ENCODE data around the gene ZMYND15.

ZMYND15 gene

DNA sequence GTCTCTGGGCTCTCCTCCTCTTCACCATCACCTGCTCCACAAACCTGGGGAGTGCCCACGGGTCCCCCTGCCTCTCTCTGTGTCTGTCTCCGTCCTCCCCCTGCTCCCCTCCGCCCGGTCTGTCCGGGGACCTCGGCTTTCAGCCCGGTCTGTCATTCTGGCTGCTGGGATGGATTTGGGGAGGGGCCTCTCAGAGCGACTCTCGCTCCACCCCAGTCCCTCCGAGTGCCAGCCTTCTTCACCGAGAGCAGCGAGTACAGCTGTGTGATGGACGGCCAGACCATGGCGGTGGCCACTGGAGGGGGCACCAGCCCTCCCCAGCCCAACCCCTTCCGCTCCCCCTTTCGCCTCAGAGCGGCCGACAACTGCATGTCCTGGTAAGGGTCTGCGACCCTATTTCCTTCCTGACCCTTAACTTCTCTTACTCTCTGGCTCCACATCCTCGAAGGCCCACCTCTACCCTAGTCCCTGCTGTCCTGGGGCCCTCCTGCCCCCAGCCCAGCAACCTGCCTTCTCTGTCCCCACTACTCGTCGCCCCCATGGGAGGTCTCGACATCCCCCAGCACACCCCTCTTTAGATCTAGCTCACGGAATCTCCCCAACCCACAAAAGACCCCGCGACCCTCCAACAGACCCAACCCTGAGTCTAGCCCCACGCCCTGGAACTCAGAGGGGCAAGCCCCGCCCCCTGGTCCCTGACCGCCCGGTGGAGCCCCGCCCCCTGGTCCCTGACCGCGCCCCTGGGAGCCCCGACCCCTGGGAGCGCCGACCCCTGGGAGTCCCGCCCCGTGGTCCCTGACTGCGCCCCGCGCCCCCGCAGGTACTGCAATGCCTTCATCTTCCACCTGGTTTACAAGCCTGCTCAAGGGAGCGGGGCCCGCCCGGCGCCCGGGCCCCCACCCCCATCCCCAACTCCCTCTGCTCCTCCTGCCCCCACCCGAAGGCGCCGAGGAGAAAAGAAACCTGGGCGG is 5.7 kb downstream of the ZMYND15 start:
- no peak for DNase-seq

DNA sequence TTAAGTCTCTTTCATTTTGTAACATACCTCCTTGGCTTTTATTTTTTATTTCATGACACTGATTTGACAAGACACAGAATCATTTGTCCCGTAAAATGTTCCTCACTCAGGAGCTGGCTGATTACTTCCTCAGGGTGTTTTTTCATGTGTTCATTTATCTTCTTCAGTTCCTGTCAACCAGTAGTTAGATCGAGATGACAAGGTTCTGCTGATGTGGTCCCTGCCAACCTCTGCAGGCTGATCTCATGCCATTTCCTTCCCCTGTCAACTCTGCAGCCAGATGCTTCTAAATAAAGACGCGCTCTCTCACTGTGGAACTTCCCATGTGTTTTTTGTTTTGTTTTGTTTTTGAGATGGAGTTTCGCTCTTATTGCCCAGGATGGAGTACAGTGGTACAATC is 8.2 kb downstream of the ZMYND15 start:
- no peak for DNase-seq

DNA sequence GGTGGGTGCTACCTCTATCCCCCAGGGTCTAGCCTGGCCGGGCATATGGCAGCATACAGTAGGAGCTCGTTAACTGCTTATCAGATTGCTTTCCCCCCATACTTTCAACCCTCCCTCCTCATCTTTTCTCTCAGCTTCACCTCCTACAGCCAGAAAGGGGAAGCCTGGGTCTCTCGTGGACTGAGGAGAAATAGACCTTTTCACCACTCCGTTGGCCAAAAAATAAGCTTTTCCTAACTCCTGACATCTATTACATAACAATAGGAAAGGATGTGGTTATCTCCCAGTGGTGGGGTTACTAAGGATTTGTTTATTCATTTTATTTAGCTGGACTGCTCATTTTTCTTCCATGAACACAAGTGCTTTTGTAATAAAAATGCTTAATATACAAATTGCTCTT is 9.1 kb downstream of the ZMYND15 start:
- DNase-seq = no peak

DNA sequence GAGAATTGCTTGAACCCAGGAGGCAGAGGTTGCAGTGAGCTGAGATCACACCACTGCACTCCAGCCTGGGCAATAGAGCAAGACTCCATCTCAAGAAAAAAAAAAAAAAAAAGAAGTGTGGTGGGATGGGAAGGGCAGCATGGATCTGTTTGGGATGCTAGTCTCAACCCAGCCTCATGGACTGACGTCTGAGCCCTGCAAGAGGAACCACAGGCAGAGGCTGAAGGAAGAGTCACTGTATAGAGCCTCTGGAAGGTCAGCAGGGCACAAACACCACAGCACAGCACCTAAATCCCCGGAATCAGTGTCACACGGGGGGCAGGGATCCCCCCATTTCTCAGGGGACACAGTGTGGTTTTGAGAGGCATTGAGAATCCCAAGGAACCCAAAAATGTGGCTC is 11.0 kb downstream of the ZMYND15 start:
- DNase-seq = no peak

DNA sequence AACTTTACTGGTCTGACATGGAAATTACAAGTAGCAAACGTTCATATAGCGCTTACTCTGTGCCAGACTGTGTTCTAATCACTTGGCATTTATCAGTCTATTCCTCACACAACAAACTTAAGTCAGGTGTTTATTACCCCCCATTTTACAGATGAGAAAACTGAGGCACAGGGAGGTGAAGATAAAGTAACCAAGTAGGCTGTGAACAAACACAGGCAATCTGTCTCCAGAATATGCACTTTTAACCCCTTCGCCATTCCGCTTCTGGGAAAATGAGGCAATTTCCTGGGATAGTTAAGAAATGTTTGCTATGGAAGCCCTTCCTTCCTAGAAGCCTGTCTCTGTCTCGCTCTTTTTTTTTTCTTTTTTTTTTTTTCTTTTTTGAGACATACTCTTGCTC is 12.3 kb downstream of the ZMYND15 start:
- DNase-seq = no peak

DNA sequence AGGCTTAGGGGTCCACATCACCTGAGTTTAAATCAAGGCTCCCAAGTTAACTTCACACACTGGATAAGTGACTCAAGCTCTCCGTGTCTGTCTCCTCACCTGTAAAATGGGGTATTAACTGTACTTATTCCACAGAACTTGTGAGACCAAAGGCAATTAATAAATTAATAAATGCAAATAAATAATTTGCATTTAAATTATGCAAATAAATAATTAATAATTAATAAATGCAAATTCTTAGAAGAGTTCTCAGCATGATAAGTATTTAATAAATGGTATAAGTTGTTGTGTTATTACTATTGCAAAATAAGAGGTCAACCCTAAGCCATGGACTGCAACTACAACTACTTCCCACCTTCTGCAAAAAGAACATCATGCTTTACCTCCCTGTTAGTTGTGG is 13.8 kb downstream of the ZMYND15 start:
- no peak for DNase-seq

DNA sequence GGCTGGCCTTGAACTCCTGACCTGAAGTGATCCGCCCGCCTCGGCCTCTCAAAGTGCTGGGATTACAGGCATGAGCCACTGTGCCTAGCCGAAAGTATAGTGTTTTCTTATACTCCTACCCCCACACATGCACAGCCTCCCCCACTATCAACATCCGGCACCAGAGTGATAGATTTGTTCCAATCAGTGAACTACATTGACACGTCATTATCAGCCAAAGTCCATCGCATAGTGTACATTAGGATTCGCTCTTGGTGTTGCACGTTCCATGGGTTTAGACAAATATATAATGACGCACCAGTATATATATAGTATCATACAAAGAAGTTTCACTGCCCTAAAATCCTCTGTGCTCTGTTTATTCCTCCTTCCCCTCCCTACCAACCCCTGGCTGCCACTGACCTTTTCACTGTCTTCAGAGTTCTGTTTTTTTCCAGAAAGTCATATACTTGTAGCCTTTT is 20.2 kb downstream of the ZMYND15 start:
- DNase-seq = no peak

DNA sequence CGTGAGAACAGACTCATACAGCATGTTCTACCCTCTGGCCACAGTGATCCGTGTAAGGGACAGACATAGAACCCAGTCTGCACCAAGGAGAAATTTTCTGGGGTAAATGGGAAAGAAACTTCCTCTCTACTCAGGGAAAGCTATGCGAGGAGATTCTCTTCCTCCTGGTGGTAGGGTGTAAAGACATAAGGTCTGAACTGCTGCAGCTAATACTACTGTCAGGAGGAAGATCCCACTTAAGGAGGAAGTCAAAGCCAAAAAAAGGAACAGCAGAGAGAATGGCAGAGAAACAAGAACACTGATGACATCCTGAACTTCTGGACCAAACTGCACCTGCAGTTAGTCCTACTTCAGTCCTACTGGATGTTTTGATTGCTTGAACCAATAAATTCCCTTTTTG is 25.0 kb downstream of the ZMYND15 start:
- no peak for DNase-seq

DNA sequence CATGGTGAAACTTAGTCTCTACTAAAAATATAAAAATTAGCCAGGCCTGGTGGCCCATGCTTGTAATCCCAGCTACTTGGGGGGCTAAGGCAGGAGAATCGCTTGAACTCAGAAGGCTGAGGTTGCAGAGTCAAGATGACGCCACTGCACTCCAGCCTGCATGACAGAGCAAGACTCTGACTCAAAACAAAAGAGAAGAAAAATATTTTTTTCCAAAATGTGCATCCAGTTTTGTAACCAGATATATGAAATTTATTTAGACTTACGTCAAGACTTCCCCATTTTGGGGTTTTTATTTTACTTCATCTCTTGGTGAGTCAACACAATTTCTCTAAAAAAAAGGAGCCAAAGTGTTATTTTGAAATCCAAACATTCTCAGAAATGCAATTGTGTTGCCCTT is 26.6 kb downstream of the ZMYND15 start:
- no peak for DNase-seq

DNA sequence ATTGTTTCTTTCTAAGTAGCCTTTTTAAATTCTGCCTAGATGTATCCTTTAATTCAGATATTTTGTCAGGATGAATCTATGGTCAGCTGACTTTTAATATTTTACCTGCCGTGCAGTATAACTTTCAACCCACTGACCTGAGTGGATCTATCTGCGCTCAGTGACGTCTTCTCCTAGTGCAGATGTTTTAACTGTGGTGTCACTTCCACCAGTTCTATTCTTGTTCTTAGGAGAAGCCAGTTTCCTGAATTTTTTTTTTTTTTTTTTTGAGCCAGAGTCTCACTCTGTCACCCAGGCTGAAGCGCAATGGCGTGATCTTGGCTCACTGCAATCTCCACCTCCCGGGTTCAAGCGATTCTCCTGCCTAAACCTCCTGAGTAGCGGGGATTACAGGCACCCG is 27.1 kb downstream of the ZMYND15 start:
- DNase-seq = no peak

DNA sequence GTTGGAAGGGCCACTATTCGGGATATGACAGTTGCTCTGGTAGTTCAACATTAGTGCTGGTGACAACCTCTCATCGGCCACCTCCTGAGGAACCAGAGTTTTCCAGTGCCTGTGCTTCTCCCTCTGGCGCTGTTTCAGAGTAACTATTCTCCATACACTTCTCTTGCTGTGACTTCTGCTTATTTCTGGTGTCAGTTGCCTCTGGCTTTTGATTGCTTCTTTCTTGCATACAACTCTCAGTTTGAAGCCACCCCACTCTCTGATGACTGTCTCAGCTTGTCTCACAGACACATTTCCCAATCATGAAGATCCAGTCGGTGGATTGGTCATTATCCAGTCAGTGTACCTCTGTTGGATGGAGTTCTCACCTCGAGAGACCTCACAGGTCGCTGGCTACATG is 28.7 kb downstream of the ZMYND15 start:
- no peak for DNase-seq

DNA sequence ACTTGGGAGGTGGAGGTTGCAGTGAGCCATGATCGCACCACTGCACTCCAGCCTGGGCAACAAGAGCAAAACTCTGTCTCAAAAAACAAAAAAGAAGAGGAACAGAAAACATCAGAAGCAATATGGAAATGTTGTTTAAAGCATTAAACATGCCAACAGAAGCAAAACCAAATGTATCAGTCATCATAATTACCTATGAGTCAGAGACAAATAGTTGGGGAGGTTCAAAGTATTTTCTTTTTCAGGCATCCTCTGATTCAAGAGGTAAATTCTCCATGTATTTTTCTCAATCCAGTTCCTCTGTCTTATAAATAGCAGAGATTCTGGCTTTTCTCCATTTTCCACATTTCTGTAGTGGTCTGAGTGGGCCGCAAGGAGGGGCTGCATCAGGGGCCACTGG is 30.0 kb downstream of the ZMYND15 start:
- DNase-seq = peak; percentile 24

DNA sequence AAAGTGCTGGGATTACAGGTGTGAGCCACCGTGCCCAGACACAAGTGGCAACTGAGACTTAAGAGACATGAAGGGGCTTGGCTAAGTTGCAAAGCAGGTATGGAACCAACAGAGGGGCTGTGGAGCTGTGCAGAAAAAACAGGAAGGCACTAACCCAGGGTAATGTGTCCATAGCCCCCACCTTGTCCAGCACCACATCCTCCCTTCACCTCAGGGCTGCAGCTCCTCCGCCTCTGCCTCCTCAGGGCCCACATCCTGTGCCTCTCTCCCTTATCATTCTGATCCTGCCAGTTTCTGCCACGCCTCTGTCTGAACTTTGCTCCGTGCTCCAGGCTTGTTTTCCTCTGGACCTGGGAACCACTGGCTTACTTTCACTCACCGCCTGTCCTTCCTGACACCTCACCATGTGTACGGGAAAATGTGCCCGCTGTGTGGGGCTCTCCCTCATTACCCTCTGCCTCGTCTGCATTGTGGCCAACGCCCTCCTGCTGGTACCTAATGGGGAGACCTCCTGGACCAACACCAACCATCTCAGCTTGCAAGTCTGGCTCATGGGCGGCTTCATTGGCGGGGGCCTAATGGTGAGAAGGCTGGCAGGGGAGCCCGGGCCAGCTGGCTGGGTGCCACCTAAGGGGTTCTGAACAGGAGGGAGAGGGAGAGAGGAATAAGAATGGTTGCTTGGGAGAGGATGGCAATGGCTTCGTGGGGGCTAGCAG is 32.0 kb downstream of the ZMYND15 start, which contains the start of gene TM4SF5:
Gene TM4SF5 (plus strand): TSS at position 368 of the 716 bp plus-strand sequence. CDS start 37 bp downstream, at position 405.
- DNase-seq = no peak

DNA sequence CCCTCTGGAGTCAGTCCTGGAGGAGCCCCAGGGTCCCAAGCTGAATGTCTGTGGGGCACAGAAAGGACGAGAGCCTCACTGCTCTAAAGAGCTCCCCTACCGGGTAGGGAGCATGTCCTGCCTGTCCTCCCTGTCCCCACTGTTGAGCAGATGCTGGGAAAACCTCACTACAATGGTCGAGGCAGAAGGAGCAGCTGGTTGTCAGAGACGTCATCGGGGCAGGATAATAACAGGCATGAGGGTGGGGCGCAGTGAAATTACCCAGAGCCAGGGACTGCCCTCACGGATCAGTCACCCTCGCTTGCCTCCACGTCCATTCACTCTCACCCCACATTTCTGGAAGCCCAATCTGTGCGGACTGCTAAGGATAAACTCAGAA is 32.6 kb downstream of the ZMYND15 start:
- no peak for DNase-seq

DNA sequence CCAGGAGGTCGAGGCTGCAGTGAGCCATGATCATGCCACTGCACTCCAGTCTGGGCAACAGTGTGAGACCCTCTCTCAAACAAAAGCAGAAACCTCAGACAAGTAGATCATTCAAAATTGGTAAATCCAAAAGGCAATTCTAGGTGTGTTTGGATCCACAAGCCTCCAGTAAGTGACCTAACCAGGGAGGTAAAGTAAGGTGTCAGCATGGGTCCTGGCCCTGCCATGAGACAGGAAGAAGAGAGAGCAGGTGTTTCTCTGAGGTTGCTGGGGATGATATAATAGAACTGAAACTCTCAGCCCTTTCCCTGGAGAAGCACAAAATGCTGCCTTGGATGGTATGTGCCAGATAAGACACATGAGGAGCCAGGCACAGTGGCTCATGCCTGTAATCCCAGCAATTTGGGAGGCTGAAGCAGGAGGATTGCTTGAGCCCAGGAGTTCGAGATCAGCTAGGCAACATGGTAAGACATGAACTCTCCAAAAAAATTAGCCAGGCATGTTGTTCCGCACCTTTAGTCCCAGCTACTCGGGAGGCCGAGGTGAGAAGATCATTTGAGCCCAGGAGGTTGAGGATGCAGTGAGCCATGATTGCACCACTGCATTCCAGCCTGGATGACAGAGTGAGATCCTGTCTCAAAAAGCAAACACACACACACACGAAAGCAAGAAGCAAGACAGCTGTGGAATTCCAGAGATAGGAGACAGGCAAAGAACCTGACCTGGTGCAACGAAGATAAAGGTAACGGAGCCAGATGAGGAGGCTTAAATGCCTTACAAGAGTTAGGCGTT is 38.5 kb downstream of the ZMYND15 start:
- peak; percentile 44 for DNase-seq

DNA sequence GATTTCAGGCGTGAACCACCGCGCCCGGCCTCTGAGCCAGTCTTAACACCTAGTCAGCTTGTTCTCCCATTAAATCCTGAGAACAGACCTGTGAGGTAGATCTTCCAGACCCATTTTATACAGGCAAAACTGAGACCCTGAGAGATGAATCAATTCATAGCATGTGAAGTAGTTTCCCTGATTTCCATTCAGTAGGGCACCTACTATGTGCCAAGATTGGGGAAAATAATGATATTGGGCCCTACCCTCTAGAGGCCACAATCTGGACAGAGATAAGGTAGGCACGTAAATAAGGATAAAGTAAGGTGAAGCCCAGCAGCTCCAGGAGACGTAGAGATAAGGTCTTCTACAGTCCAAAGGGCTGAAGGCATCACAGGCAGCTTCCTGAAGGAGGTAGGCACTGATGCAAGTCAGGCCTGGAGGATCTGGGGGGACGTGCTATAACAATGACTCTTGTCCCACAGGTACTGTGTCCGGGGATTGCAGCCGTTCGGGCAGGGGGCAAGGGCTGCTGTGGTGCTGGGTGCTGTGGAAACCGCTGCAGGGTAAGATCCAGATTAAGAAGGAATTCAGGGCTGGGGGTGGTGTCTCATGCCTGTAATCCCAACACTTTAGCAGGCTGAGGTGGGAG is 40.8 kb downstream of the ZMYND15 start:
- DNase-seq = no peak

DNA sequence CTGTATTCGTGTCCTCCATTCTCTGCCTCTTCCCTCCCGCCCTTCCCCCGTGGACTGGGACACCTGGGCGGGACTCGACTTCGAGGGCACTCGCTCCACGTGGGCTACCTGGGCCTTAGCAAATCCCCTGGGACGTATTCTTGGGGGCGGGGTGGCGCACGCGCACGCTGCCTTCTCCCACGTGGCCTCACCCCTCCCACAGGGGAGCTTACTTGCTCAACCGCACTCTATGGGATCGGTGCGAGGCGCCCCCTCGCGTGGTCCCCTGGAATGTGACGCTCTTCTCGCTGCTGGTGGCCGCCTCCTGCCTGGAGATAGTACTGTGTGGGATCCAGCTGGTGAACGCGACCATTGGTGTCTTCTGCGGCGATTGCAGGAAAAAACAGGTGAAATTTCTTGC is 43.0 kb downstream of the ZMYND15 start:
- no peak for DNase-seq

DNA sequence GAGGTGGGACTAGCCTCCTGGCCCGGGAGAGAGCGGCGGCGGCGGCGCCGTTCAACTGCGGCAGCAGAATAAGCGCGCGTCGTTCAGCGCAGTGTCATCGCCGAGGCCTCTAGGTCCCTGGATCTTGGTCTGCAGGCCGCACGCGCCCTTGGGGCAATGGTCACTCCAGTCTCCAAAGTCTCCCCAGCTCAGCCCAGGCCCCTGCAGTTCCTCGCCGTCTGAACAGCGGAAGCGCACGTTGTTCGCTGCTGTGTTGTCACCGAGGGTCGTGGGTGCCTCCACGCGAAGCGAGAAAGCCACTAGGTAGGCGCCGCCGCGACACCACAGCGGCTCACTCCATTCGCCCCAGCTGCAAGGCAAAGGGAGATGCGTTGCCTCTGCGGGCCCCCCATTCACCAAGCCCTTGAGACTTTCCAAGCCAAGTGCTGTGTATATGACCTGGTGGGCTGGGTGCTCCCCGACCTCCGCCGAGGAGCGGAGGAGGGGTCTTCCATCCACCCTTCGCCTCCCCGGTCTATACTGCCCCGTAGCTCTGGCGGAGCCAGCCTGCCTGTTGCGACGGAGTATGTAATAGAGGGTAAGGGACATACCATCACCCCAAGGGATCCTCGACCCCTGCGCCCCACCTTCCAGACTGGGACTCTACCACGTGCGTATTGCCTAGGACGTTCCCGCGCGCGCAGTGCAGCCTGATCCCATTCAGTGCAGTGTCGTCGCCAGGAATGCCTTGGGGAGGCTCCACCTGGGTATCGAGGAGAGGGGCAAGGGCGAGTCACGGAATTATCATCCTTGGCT is 45.9 kb downstream of the ZMYND15 start:
- DNase-seq = no peak

DNA sequence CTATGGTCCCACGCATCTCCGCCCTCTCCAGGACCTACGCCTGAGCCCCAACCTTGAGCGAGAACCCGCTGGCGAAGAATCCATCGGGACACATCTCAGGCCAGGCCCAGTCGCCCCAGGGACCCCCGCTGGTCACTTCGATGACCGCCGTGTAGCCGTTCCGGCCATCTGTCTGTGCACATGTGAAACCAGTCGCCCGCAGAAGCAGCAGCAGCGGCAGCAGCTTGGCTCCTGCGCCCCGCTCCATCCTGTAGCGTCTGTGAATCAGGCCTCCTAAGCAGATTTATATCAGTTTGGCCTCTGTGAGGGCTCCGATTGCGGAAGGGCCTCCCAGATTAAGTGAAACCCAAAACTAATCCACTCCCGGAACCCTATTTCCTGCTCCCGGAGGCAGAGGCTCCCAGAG is 46.5 kb downstream of the ZMYND15 start, which contains the start of gene VMO1:
Gene VMO1 (minus strand): TSS at position 259 of the 406 bp plus-strand sequence. CDS start 12 bp downstream, at position 247.
- no peak for DNase-seq

DNA sequence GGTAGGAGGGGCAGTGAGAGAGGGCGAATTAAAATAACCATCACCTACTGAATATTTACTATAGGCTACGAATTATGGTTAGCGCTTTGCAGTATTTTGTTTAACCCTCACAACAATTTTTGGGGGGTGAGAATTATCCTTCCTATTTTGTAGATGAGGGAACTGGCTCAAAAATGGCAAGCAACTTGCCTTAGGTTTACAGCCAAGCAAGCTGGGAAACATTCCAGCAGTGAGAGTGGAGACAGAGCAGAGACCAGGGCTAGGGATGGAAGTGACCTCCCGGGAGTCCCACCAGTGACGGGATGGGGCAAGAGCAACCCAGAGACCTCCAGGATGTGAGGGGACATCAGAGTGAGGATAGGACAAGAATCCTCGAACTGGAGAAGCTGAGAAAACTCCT is 46.9 kb downstream of the ZMYND15 start:
- DNase-seq = no peak

DNA sequence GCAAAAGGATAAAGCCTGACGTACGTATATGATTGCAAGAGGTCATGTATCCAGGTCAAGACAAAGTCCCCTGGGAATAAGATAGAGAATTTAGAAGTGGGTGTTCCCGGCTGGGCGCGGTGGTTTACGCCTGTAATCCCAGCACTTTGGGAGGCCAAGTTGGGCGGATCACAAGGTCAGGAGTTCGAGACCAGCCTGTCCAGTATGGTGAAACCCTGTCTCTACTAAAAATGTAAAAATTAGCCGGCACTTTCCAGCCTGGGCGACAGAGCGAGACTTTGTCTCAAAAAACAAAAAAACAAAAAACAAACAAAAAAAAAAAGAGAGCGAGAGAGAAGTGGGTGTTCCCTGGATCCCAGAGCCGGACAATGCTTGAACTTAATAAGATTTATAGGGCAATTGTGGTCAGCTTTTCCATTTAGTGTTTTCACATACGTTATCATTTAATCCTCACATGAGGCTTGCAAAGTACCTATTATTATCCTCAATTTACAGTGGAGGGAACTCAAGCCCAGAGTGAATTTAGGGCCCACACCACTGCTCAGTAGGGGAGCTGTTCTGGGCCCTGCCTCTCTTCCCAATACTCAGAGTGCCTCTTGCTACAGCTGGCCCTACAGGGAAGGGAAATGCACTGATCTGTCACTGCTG is 48.6 kb downstream of the ZMYND15 start:
- no peak for DNase-seq
